ENCODE data around the gene AATF. TPM values are rescaled to one million over a fixed set of nuclear protein-coding genes. Genes with fewer than 3 reads are reported as not detected.

The AATF gene
- total and polyA plus RNA-seq, 2 of the 8 experiments (the other 6 are each of a cell fraction or from before 2014, with no cell fraction given) = 20.1 to 62.8 TPM

- H2BK120ac ChIP-seq (replicated peaks; ENCODE audit: low read depth, low read length) = no peak overlapping the region
- TF ChIP-seq SP4 (IDR thresholded peaks at IDR 0.05; ENCODE audit: low read length) (no peak), SP2 (IDR thresholded peaks at IDR 0.05; ENCODE audit: low read length) (no peak), CHD2 (IDR thresholded peaks at IDR 0.05; ENCODE audit: low read length) (no peak), SP1 (IDR thresholded peaks at IDR 0.05; ENCODE audit: low read depth, low read length) (peak; percentile 40; the same call in 1 of the 2 replicates), SIX5 (IDR thresholded peaks at IDR 0.05; ENCODE audit: low read depth, low read length) (no peak), GABPA (IDR thresholded peaks at IDR 0.05; ENCODE audit: borderline replicate concordance, insufficient read depth, low read length) (no peak), NRF1 (IDR thresholded peaks at IDR 0.05; ENCODE audit: low read depth, low read length) (no peak), CTBP2 (IDR thresholded peaks at IDR 0.05; ENCODE audit: borderline replicate concordance, insufficient read depth, insufficient read length, low read length) (no peak), TEAD4 (IDR thresholded peaks at IDR 0.05; ENCODE audit: low read depth, low read length) (peak; percentile 72), ASH2L (IDR thresholded peaks at IDR 0.05; ENCODE audit: low read length) (peak; percentile 1), KDM1A (IDR thresholded peaks at IDR 0.05; ENCODE audit: borderline replicate concordance, low read length) (no peak), MAX (IDR thresholded peaks at IDR 0.05) (no peak), EZH2 (IDR thresholded peaks at IDR 0.05; ENCODE audit: low read depth, low read length, severe bottlenecking) (no peak), PHF8 (conservative IDR thresholded peaks at IDR 0.05; ENCODE audit: low read depth, low read length) (no peak)
These were observed 2.0 kb upstream of the AATF start for GRCh38 chr17:36946726-36947091.

More at GRCh38 chr17:36946726-36947091, 2.0 kb upstream of the AATF start:
- Histone ChIP-seq H3K4me3 (ENCODE audit: extremely low read depth in 1 of 4, insufficient read depth in 2 of 4, low read depth in 3 of 4, low read length in 4 of 4) (no peak overlapping the region; a peak in 3 of 8 replicates), H2AFZ (ENCODE audit: low read length) (no peak overlapping the region), H3K56ac (replicated peaks; ENCODE audit: insufficient read length, low read depth, low read length) (no peak overlapping the region), H3K4ac (replicated peaks; ENCODE audit: insufficient read length, low read depth, low read length) (no peak overlapping the region), H3K23me2 (ENCODE audit: low read depth, low read length) (peaks cover 16% of the 10 kb centered on the region), H3K36me3 (ENCODE audit: control insufficient read depth in 2 of 4, insufficient read depth in 4 of 4, low read length in 3 of 4) (peaks cover 0 to 11% (median 6%) of the 10 kb centered on the region in 4 experiments; a peak in 4 of 8 replicates), H2BK15ac (ENCODE audit: low read length) (peak overlapping the region; percentile 55; the same call in 1 of the 2 replicates), H4K5ac (ENCODE audit: insufficient read length, low read depth, low read length) (no peak overlapping the region), H3K27me3 (replicated peaks in 1 of 4; ENCODE audit: control insufficient read depth in 3 of 4, extremely low read depth in 1 of 4, insufficient read depth in 3 of 4, low read length in 3 of 4) (peaks cover 58 to 70% (median 64%) of the 10 kb centered on the region in 4 experiments), H2BK5ac (ENCODE audit: low read depth, low read length) (no peak overlapping the region), H2AK5ac (ENCODE audit: low read depth, low read length) (no peak overlapping the region), H3K4me1 (replicated peaks in 1 of 4; ENCODE audit: control insufficient read depth in 3 of 4, insufficient read depth in 4 of 4, low read length in 3 of 4) (peaks cover 8 to 32% (median 25%) of the 10 kb centered on the region in 4 experiments), H4K91ac (replicated peaks; ENCODE audit: insufficient read length, low read length) (no peak overlapping the region), H3K4me2 (ENCODE audit: insufficient read depth in 1 of 2, low read depth in 2 of 2, low read length in 2 of 2) (peak overlapping the region; percentile 58 to 81; a peak in 3 of 4 replicates), H2BK12ac (ENCODE audit: low read depth, low read length) (peak overlapping the region; percentile 71; the same call in 1 of the 2 replicates), H2BK20ac (ENCODE audit: low read length) (0 out of 2 replicates have a peak overlapping the region, but pooled peaks have one; percentile 55), H3K9ac (replicated peaks in 1 of 4; ENCODE audit: extremely low read depth in 1 of 4, low read depth in 3 of 4, low read length in 3 of 4) (no peak overlapping the region), H3K9me3 (ENCODE audit: insufficient read depth in 2 of 2, low read depth in 1 of 2, low read length in 1 of 2) (no peaks in the 10 kb centered on the region; a peak in 1 of 4 replicates), H3K18ac (ENCODE audit: extremely low read depth, low read length) (peak overlapping the region; percentile 13; the same call in 1 of the 2 replicates), H3K14ac (ENCODE audit: insufficient read length) (no peak overlapping the region), H3K79me1 (ENCODE audit: low read depth, low read length) (no peaks in the 10 kb centered on the region; the same call in 1 of the 2 replicates), H3K27ac (ENCODE audit: low read depth, low read length) (no peak overlapping the region), H4K20me1 (replicated peaks in 1 of 2; ENCODE audit: control insufficient read depth in 1 of 2, insufficient read depth in 2 of 2, low read length in 2 of 2) (peaks cover 7 to 12% of the 10 kb centered on the region in 2 experiments), H3K23ac (ENCODE audit: insufficient read length) (no peak overlapping the region), H4K8ac (ENCODE audit: extremely low read depth, insufficient read depth, low read length) (no peak overlapping the region), H3K79me2 (ENCODE audit: control insufficient read depth in 1 of 2, insufficient read depth in 2 of 2, low read length in 2 of 2) (peaks cover 0 to 21% of the 10 kb centered on the region in 2 experiments; a peak in 2 of 4 replicates)
- WGBS, 2 experiments (ENCODE audit: extremely low coverage in 1 of 2, insufficient coverage in 1 of 2, insufficient read length in 1 of 2, insufficient replicate concordance in 2 of 2, low coverage in 1 of 2, low lambda C conversion rate in 2 of 2, missing lambda C conversion rate in 1 of 2) = 15% methylated on average over 2 of the region's 2 CpGs; no CpG with 5 or more reads in 1 of the 2 experiments
- FAIRE-seq (no peak), DNase-seq (ENCODE audit: low read depth in 1 of 2, low spot score in 2 of 2) (no peak)
- ChIA-PET POLR2A (ENCODE audit: partially characterized antibody) (interaction anchor here (0.9 to 5.9 kb wide), 3 partner anchors 9 to 18 kb away, joined by 3 to 45 read pairs (median 6); partner anchors contain the start of gene LHX1), CTCF (ENCODE audit: partially characterized antibody) (interaction anchor here (1.0 to 1.5 kb wide), 2 partner anchors 16 to 102 kb away, joined by 3 to 6 read pairs; no protein-coding TSS in a partner anchor)

All from H1 (cell line).